Measurements from ENCODE around the gene SMARCA2.

SMARCA2 gene

GRCh38 chr9:2150338-2150737, 135.2 kb downstream of the SMARCA2 start:
- DNase-seq: no peak

- DNase-seq: no peak
Observed at GRCh38 chr9:2151171-2151570, 136.0 kb downstream of the SMARCA2 start.

- DNase-seq: no peak
Observed at GRCh38 chr9:2152966-2153629, 138.0 kb downstream of the SMARCA2 start.

GRCh38 chr9:2153630-2154217, 138.6 kb downstream of the SMARCA2 start:
- no peak for DNase-seq

GRCh38 chr9:2154731-2155130, 139.6 kb downstream of the SMARCA2 start:
- DNase-seq: no peak

GRCh38 chr9:2155966-2156365, 140.8 kb downstream of the SMARCA2 start:
- DNase-seq: no peak

- DNase-seq: peak; percentile 24
Observed at GRCh38 chr9:2157277-2158110, 142.3 kb downstream of the SMARCA2 start.

GRCh38 chr9:2158111-2158610, 143.0 kb downstream of the SMARCA2 start:
- DNase-seq: peak; percentile 65

- no peak for DNase-seq
Observed at GRCh38 chr9:2158766-2159430, 143.8 kb downstream of the SMARCA2 start.

- no peak for DNase-seq
Observed at GRCh38 chr9:2159521-2160454, 144.6 kb downstream of the SMARCA2 start.

- no peak for DNase-seq
Observed at GRCh38 chr9:2161661-2162060, 146.5 kb downstream of the SMARCA2 start.

GRCh38 chr9:2163231-2163885, 148.2 kb downstream of the SMARCA2 start:
- DNase-seq: no peak

GRCh38 chr9:2164268-2164667, 149.1 kb downstream of the SMARCA2 start:
- DNase-seq: no peak

GRCh38 chr9:2166203-2166602, 151.1 kb downstream of the SMARCA2 start:
- DNase-seq: no peak

- DNase-seq: no peak
Observed at GRCh38 chr9:2169035-2169434, 153.9 kb downstream of the SMARCA2 start.

- no peak for DNase-seq
Observed at GRCh38 chr9:2170722-2171121, 155.6 kb downstream of the SMARCA2 start.

- no peak for DNase-seq
Observed at GRCh38 chr9:2173170-2173569, 158.0 kb downstream of the SMARCA2 start.

- DNase-seq: no peak
Observed at GRCh38 chr9:2173861-2174260, 158.7 kb downstream of the SMARCA2 start.

GRCh38 chr9:2174306-2174705, 159.2 kb downstream of the SMARCA2 start:
- DNase-seq: no peak

GRCh38 chr9:2174911-2175310, 159.8 kb downstream of the SMARCA2 start:
- no peak for DNase-seq

GRCh38 chr9:2177121-2177520, 162.0 kb downstream of the SMARCA2 start:
- no peak for DNase-seq
